ENCODE data around the gene AGBL3. TPM values are rescaled to one million over a fixed set of nuclear protein-coding genes. Genes with fewer than 3 reads are reported as not detected.
"Not testable (repeated sequence)": the region's sequence is repeated elsewhere in the genome, so short reads cannot be mapped to it uniquely, and the experiment has no call there.

The AGBL3 gene
- total RNA-seq, 4 donors from 2014 or later, result 0.69 to 2.8 (median 0.92) TPM

DNA sequence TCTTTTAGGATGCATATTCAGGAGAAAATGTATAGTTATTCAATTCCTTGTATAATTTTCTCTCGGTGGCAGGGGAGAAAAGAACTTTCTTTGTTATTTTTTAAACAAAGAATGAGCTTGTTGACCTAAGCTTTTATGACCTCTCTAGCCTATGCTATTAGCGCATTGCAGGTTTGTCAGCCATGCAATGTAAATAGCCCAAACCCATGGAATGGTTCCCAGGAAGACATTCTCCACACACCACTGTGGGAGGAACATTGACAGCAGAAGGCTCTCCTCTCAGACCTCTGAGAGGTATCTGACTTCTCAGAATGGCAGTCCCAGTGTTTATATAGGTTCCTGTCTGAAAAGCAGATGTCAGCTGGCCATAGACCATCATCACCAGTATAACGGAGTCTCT is 19.6 kb upstream of the AGBL3 start:
- intact Hi-C loops (cut with DNase I; ENCODE audit: low total_unique reads), result no loop called here
- TF ChIP-seq POLR2A (IDR thresholded peaks at IDR 0.05), result no peak
- TF ChIP-seq, protein P1, sequence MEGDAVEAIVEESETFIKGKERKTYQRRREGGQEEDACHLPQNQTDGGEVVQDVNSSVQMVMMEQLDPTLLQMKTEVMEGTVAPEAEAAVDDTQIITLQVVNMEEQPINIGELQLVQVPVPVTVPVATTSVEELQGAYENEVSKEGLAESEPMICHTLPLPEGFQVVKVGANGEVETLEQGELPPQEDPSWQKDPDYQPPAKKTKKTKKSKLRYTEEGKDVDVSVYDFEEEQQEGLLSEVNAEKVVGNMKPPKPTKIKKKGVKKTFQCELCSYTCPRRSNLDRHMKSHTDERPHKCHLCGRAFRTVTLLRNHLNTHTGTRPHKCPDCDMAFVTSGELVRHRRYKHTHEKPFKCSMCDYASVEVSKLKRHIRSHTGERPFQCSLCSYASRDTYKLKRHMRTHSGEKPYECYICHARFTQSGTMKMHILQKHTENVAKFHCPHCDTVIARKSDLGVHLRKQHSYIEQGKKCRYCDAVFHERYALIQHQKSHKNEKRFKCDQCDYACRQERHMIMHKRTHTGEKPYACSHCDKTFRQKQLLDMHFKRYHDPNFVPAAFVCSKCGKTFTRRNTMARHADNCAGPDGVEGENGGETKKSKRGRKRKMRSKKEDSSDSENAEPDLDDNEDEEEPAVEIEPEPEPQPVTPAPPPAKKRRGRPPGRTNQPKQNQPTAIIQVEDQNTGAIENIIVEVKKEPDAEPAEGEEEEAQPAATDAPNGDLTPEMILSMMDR (IDR thresholded peaks at IDR 0.05), result no peak
- no peak for DNase-seq (ENCODE audit: low spot score in 2 of 2)
- WGBS, 2 donors, result 85 to 94% methylated on average over 3 of the region's 3 CpGs
- H3K4me3 ChIP-seq (ENCODE audit: low read depth, poor library complexity, severe bottlenecking), result no peak overlapping the region

DNA sequence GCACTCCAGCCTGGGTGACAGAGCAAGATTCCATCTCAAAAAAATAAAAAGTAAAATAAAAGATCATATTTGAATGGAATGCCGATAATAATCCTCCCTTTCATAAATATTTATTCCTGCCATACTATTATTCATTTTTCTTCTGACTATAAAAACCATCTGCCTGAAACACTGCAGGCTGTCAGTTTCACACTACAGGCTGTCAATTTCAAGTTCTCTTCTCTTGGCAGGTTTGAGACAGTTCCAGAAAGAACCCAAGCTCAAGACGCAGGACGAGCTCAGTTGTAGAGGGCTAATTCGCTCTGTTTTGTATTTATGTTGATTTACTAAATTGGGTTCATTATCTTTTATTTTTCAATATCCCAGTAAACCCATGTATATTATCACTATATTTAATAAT is 18.2 kb upstream of the AGBL3 start:
- intact Hi-C loops (cut with DNase I; ENCODE audit: low total_unique reads), result no loop called here
- no peak overlapping the region for H3K4me3 ChIP-seq (ENCODE audit: low read depth, poor library complexity, severe bottlenecking)
- no peak for TF ChIP-seq POLR2A (IDR thresholded peaks at IDR 0.05)
- TF ChIP-seq, protein P1 (IDR thresholded peaks at IDR 0.05), result no peak
- WGBS, 2 donors, result 90 to 95% methylated on average over 4 of the region's 4 CpGs
- no peak for DNase-seq (ENCODE audit: low spot score in 2 of 2)

DNA sequence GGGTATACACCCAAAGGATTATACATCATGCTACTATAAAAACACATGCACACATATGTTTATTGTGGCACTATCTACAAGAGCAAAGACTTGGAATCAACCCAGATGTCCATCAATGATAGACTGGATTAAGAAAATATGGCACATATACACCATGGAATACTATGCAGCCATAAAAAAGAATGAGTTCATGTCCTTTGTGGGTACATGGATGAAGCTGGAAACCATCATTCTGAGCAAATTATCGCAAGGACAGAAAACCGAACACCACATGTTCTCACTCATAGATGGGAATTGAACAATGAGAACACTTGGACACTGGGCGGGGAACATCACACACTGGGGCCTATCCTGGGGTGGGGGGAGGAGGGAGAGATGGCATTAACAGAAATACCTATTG is 4.7 kb upstream of the AGBL3 start:
- intact Hi-C loops (cut with DNase I; ENCODE audit: low total_unique reads); DNase-seq (ENCODE audit: low spot score in 2 of 2); H3K4me3 ChIP-seq (ENCODE audit: low read depth, poor library complexity, severe bottlenecking): not testable (repeated sequence)
- WGBS, 2 donors, result 97 to 98% methylated on average over 3 of the region's 3 CpGs

DNA sequence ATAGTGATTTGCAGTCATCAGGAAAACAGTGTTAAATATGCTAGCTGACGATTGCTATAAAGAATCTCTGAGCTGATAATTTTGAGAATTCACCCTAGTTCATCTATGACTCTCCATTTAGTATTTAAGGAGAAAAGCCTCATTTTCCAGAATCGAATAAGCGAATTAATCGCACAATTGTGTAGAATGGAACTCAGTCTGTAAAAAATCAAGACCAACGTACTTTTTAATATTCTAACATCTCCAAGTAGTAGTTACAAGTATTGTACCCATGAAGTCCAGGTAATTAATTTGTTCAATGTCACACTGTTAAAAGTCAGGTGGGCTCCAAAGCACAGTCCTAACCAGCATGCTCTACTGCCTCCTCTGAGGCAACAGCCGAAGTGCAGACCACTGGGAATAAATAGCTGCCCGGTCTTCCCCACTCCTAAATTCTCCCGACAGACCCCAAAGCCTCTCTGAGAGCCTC is 380 bp upstream of the AGBL3 start:
- TF ChIP-seq, protein P1 (IDR thresholded peaks at IDR 0.05), result no peak
- no peak for TF ChIP-seq POLR2A (IDR thresholded peaks at IDR 0.05)
- DNase-seq (ENCODE audit: low spot score in 2 of 2), result no peak
- peak overlapping the region; percentile 69 for H3K4me3 ChIP-seq (ENCODE audit: low read depth, poor library complexity, severe bottlenecking)
- WGBS, 2 donors, result 49 to 51% methylated on average over 8 of the region's 8 CpGs
- intact Hi-C loops (cut with DNase I; ENCODE audit: low total_unique reads), result no loop called here

DNA sequence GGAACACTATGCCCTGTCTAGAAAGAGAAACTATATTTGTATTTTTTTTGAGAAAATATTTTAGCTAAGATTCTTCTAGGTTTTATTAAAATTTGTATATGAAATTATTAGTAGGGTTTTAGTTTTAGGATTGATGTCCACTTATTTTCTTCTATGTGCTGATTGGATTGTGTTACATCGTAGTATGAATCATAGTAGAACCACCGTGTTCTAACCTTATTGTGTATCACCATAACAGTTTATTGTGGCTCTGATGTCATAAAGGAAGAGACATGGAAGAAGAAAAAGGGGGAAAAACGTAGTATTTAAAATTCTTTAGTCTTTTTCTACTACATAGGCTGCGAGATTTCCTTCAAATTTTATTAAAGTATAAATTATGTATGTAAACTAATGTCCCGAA is 1.9 kb downstream of the AGBL3 start:
- TF ChIP-seq, protein P1 (IDR thresholded peaks at IDR 0.05), result no peak
- no peak for TF ChIP-seq POLR2A (IDR thresholded peaks at IDR 0.05)
- no peak for DNase-seq (ENCODE audit: low spot score in 2 of 2)
- no peak overlapping the region for H3K4me3 ChIP-seq (ENCODE audit: low read depth, poor library complexity, severe bottlenecking)
- intact Hi-C loops (cut with DNase I; ENCODE audit: low total_unique reads), result no loop called here
- 91 to 93% methylated on average over 5 of the region's 5 CpGs for WGBS, 2 donors

DNA sequence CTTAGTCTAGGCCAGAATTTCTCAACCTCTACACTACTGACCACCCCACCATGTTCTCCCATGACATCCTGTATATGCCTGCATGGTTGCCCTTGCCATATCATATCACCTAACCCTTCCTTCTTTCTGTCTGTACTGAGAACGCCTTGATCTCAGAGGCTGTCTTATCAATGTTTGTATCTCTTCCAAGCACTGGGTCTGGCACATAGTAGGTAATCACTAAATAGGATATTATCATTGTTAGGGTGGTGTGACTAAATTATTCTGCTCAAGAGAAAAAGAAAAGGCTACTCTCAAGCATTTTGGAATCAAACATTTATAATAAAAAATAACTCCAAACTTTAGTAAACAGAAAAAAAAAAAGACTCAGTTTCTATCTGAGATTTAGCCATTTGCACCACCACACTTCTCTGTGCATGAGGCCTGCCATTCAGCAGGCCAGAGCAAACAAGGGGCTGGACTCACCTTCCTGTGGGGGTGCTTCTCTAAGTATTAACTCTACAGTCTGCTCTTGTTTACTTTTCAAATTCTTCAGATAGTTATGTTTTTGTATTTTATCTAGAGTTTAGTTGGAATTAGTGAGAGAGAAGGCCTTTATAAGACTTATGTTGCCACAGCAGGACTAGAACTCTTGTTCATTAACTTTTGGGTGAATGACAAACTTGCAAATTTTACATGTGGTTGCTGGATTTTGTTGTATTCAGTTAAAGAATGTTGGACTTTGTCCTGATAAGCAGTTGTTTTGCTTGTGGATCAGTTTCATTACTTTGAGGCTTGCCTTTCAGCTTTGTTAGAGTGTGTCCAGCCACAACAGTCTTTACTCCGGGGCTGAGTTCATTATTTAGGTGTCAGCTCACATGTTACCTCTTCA is 5.4 kb downstream of the AGBL3 start:
- DNase-seq (ENCODE audit: low spot score in 2 of 2), result no peak
- H3K4me3 ChIP-seq (ENCODE audit: low read depth, poor library complexity, severe bottlenecking), result no peak overlapping the region
- no peak for TF ChIP-seq POLR2A (IDR thresholded peaks at IDR 0.05)
- TF ChIP-seq, protein P1 (IDR thresholded peaks at IDR 0.05), result no peak
- WGBS, 2 donors, result 92 to 93% methylated on average over 2 of the region's 2 CpGs
- intact Hi-C loops (cut with DNase I; ENCODE audit: low total_unique reads), result no loop called here
